HEK293 (cell line): Measurements from ENCODE around the gene NCOA7.

Source experiments
- CTCF ChIA-PET: fragments of 350-600 bp; formaldehyde crosslinking; extraction: SDS; loops from one replicate; lab custom pipeline; 2021; ENCODE audit warnings: antibody characterized with exemption; lab: Yijun Ruan, JAX
- POLR2A ChIA-PET: fragments of 300-600 bp; formaldehyde crosslinking; extraction: SDS; loops from one replicate; lab custom pipeline; 2020; ENCODE audit warnings: antibody characterized with exemption, inconsistent platforms; lab: Yijun Ruan, JAX
- H3K27ac ChIP-seq: fragments of 200-500 bp; sonication (Bioruptor generic); 2 replicates; pipeline ENCODE4 v1.5.1; 2014; ENCODE audit warnings: low read depth, low read length, control low read depth, inconsistent platforms; ENCODE audit errors: extremely low read depth
- H3K36me3 ChIP-seq, 2 experiments: fragments of 200-500 bp in 1 of 2; sonication (Bioruptor generic) in 1 of 2; 1 replicate in 1 of 2; 2 replicates in 1 of 2; pipeline ENCODE4 v1.5.1; 2014 to 2017; ENCODE audit warnings: inconsistent platforms in 2 of 2, low read length in 2 of 2; ENCODE audit not compliant: control insufficient read depth in 2 of 2, insufficient read depth in 1 of 2
- H3K4me1 ChIP-seq: fragments of 200-500 bp; sonication (Bioruptor generic); 2 replicates; pipeline ENCODE4 v1.5.1; 2014; ENCODE audit warnings: mild to moderate bottlenecking, low read length, inconsistent platforms; ENCODE audit not compliant: control insufficient read depth, insufficient read depth
- H3K4me3 ChIP-seq: 2 replicates; pipeline ENCODE4 v1.5.1; 2011; ENCODE audit warnings: low read depth, mild to moderate bottlenecking, control low read depth, low read length, moderate library complexity
- H3K9me3 ChIP-seq: fragments of 200-500 bp; sonication (Bioruptor generic); 2 replicates; pipeline ENCODE4 v1.5.1; 2014; ENCODE audit warnings: low read depth, low read length, inconsistent platforms; ENCODE audit not compliant: control insufficient read depth, insufficient read depth
- BCL11B ChIP-seq: fragments of 450-650 bp; formaldehyde crosslinking; IDR thresholded peaks from 2 replicates; pipeline ENCODE4 v1.5.1; 2016; ENCODE audit warnings: low read depth, missing biosample characterization, missing genetic modification characterization
- FEZF1 ChIP-seq: fragments of 450-650 bp; formaldehyde crosslinking; IDR thresholded peaks from 2 replicates; pipeline ENCODE4 v1.5.1; 2016; ENCODE audit warnings: missing biosample characterization, missing genetic modification characterization
- GFI1B ChIP-seq: fragments of 450-650 bp; formaldehyde crosslinking; IDR thresholded peaks from 2 replicates; pipeline ENCODE4 v1.5.1; 2016; ENCODE audit warnings: missing biosample characterization, missing genetic modification characterization
- PRDM1 ChIP-seq: fragments of 450-650 bp; formaldehyde crosslinking; IDR thresholded peaks from 2 replicates; pipeline ENCODE4; 2016; ENCODE audit warnings: missing biosample characterization, missing genetic modification characterization
- SCRT1 ChIP-seq: fragments of 450-650 bp; formaldehyde crosslinking; IDR thresholded peaks from 2 replicates; pipeline ENCODE4 v1.5.1; 2016; ENCODE audit warnings: missing biosample characterization, missing genetic modification characterization, borderline replicate concordance
- SETDB1 ChIP-seq: IDR thresholded peaks from one replicate; pipeline ENCODE4 v1.6.1; 2017; ENCODE audit warnings: mild to moderate bottlenecking, low read length, moderate library complexity, mixed read lengths; ENCODE audit not compliant: insufficient read length
- WT1 ChIP-seq: fragments of 450-650 bp; formaldehyde crosslinking; IDR thresholded peaks from 2 replicates; pipeline ENCODE4 v1.5.1; 2016; ENCODE audit warnings: missing biosample characterization, missing genetic modification characterization
- ZBTB17 ChIP-seq: fragments of 450-650 bp; formaldehyde crosslinking; IDR thresholded peaks from 2 replicates; pipeline ENCODE4 v1.5.1; 2016; ENCODE audit warnings: missing biosample characterization, missing genetic modification characterization
- ZIC2 ChIP-seq: fragments of 450-650 bp; formaldehyde crosslinking; IDR thresholded peaks from 2 replicates; pipeline ENCODE4 v1.5.1; 2016; ENCODE audit warnings: missing biosample characterization, missing genetic modification characterization
- ZNF132 ChIP-seq: fragments of 450-650 bp; formaldehyde crosslinking; IDR thresholded peaks from 2 replicates; pipeline ENCODE4 v1.5.1; 2017; ENCODE audit warnings: missing biosample characterization, missing genetic modification characterization, borderline replicate concordance
- ZNF16 ChIP-seq: fragments of 450-650 bp; formaldehyde crosslinking; IDR thresholded peaks from 2 replicates; pipeline ENCODE4 v1.5.1; 2016; ENCODE audit warnings: low read depth, missing biosample characterization, missing genetic modification characterization
- ZNF2 ChIP-seq: fragments of 450-650 bp; formaldehyde crosslinking; IDR thresholded peaks from 2 replicates; pipeline ENCODE4 v1.5.1; 2016; ENCODE audit warnings: missing biosample characterization, missing genetic modification characterization
- ZNF221 ChIP-seq: fragments of 450-650 bp; formaldehyde crosslinking; IDR thresholded peaks from 2 replicates; pipeline ENCODE4 v1.5.1; 2017; ENCODE audit warnings: missing biosample characterization, missing genetic modification characterization, borderline replicate concordance
- ZNF274 ChIP-seq, 2 experiments: fragments of 200-500 bp in 1 of 2; fragments of 450-650 bp in 1 of 2; sonication (Bioruptor generic) in 1 of 2; formaldehyde crosslinking in 1 of 2; IDR thresholded peaks; 2 replicates each; pipeline versions ENCODE4 v1.5.1 to v1.6.1; 2014 to 2016; ENCODE audit warnings: borderline replicate concordance in 1 of 2, inconsistent platforms in 1 of 2, low read length in 1 of 2, missing biosample characterization in 1 of 2, missing genetic modification characterization in 1 of 2
- ZNF292 ChIP-seq: fragments of 450-650 bp; formaldehyde crosslinking; IDR thresholded peaks from 2 replicates; pipeline ENCODE4 v1.5.1; 2016; ENCODE audit warnings: low read depth, missing biosample characterization, missing genetic modification characterization, borderline replicate concordance
- ZNF335 ChIP-seq: fragments of 450-650 bp; formaldehyde crosslinking; conservative IDR thresholded peaks from 2 replicates; pipeline ENCODE4 v1.5.1; 2016; ENCODE audit warnings: missing biosample characterization, missing genetic modification characterization
- ZNF391 ChIP-seq: fragments of 450-650 bp; formaldehyde crosslinking; IDR thresholded peaks from 2 replicates; pipeline ENCODE4 v1.5.1; 2016; ENCODE audit warnings: low read depth, missing biosample characterization, missing genetic modification characterization, borderline replicate concordance
- ZNF623 ChIP-seq: fragments of 450-650 bp; formaldehyde crosslinking; IDR thresholded peaks from 2 replicates; pipeline ENCODE4 v1.5.1; 2016; ENCODE audit warnings: missing biosample characterization, missing genetic modification characterization
- ZSCAN16 ChIP-seq: fragments of 450-650 bp; formaldehyde crosslinking; IDR thresholded peaks from 2 replicates; pipeline ENCODE4 v1.5.1; 2016; ENCODE audit warnings: missing biosample characterization, missing genetic modification characterization
- TF ChIP-seq, protein P1 (sequence below): fragments of 450-650 bp; formaldehyde crosslinking; IDR thresholded peaks from 2 replicates; pipeline ENCODE4 v1.5.1; 2016; ENCODE audit warnings: missing biosample characterization, missing genetic modification characterization
- TF ChIP-seq, protein P2 (sequence below): fragments of 450-650 bp; formaldehyde crosslinking; IDR thresholded peaks from 2 replicates; pipeline ENCODE4 v1.5.1; 2017; ENCODE audit warnings: missing biosample characterization, mild to moderate bottlenecking, missing genetic modification characterization, moderate library complexity
- TF ChIP-seq, protein P3 (sequence below): fragments of 450-650 bp; formaldehyde crosslinking; IDR thresholded peaks from 2 replicates; pipeline ENCODE4 v1.5.1; 2016; ENCODE audit warnings: missing biosample characterization, missing genetic modification characterization, low read depth

The NCOA7 gene

DNA sequence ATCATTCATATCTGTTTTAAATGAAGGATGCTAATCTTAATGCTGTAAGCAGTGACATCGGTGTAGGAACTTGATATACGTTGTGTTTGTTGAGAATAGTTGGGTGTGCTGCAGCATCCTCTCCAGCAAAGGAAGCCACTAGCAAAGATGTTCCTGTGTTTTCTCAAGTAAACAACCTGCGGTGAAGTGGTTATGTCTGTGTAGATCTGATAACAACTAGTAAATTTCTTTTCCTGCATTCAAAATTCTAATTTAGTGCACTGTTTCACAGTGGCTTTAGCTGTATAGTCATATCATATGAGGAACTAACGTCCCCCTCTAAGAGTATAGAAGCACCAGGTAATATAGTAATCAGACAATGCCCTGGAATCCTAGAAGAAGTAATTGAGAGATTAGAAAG is 38.7 kb downstream of the NCOA7 start:
- TF ChIP-seq, protein P1, sequence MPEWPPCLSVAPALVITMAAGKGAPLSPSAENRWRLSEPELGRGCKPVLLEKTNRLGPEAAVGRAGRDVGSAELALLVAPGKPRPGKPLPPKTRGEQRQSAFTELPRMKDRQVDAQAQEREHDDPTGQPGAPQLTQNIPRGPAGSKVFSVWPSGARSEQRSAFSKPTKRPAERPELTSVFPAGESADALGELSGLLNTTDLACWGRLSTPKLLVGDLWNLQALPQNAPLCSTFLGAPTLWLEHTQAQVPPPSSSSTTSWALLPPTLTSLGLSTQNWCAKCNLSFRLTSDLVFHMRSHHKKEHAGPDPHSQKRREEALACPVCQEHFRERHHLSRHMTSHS (tag by site-specific recombination) = no peak
- no peak for TF ChIP-seq ZNF221 (tag by site-specific recombination)
- TF ChIP-seq, protein P2, sequence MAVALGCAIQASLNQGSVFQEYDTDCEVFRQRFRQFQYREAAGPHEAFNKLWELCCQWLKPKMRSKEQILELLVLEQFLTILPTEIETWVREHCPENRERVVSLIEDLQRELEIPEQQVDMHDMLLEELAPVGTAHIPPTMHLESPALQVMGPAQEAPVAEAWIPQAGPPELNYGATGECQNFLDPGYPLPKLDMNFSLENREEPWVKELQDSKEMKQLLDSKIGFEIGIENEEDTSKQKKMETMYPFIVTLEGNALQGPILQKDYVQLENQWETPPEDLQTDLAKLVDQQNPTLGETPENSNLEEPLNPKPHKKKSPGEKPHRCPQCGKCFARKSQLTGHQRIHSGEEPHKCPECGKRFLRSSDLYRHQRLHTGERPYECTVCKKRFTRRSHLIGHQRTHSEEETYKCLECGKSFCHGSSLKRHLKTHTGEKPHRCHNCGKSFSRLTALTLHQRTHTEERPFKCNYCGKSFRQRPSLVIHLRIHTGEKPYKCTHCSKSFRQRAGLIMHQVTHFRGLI = no peak
- no peak for TF ChIP-seq ZIC2 (tag by site-specific recombination)
- no peak for TF ChIP-seq ZNF132 (tag by site-specific recombination)
- no peak for TF ChIP-seq SCRT1 (tag by site-specific recombination)
- no peak for TF ChIP-seq SETDB1
- TF ChIP-seq ZNF16 = no peak
- no peak for TF ChIP-seq ZBTB17 (tag by site-specific recombination)
- no peak for TF ChIP-seq ZSCAN16
- no peak for TF ChIP-seq ZNF335 (tag by site-specific recombination)
- no peaks in the 10 kb centered on the region for H3K9me3 ChIP-seq
- ChIA-PET CTCF (interaction anchor here (0.8 to 2.3 kb wide), 3 partner anchors 28 to 144 kb away, joined by 3 to 8 read pairs (median 3); no protein-coding TSS in a partner anchor), POLR2A (interaction anchor here (1.3 kb wide), 1 partner anchor 39 kb away, joined by 3 read pairs; the partner anchor contains the start of gene NCOA7)
- H3K27ac ChIP-seq = no peak overlapping the region
- no peaks in the 10 kb centered on the region for H3K36me3 ChIP-seq
- peaks cover 3% of the 10 kb centered on the region; the same call in 1 of the 2 replicates for H3K4me1 ChIP-seq
- no peak overlapping the region for H3K4me3 ChIP-seq

DNA sequence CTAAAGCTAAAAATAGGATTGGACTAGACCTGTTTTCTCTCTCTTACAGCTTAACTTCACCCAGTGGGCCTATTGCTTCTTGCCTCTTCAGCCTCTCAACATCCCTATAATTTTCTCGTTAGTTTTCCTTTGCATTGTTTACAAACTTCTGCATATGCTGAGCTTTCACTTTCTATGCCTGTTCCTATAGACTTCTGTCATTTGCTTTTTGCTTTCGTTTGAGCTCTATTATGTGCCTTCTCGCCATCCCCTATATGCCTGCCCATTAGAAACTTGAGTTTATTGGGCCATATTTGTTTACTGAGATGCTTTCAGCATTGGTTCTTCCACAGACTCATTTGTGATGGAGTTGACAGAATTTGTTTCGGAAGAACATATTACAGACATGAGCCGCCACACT is 40.9 kb downstream of the NCOA7 start:
- no peaks in the 10 kb centered on the region for H3K9me3 ChIP-seq
- no peaks in the 10 kb centered on the region for H3K36me3 ChIP-seq
- H3K27ac ChIP-seq = no peak overlapping the region
- peaks cover 3% of the 10 kb centered on the region; the same call in 1 of the 2 replicates for H3K4me1 ChIP-seq
- TF ChIP-seq PRDM1 (tag by site-specific recombination) = peak; percentile 32; the same call in 1 of the 2 replicates
- TF ChIP-seq, protein P3, sequence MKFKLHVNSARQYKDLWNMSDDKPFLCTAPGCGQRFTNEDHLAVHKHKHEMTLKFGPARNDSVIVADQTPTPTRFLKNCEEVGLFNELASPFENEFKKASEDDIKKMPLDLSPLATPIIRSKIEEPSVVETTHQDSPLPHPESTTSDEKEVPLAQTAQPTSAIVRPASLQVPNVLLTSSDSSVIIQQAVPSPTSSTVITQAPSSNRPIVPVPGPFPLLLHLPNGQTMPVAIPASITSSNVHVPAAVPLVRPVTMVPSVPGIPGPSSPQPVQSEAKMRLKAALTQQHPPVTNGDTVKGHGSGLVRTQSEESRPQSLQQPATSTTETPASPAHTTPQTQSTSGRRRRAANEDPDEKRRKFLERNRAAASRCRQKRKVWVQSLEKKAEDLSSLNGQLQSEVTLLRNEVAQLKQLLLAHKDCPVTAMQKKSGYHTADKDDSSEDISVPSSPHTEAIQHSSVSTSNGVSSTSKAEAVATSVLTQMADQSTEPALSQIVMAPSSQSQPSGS (tag by site-specific recombination) = no peak
- no peak overlapping the region for H3K4me3 ChIP-seq
- CTCF ChIA-PET = interaction anchor here (1.3 to 1.4 kb wide), 3 partner anchors 8 to 142 kb away, joined by 3 to 4 read pairs (median 3); no protein-coding TSS in a partner anchor
- POLR2A ChIA-PET = no interaction called here

DNA sequence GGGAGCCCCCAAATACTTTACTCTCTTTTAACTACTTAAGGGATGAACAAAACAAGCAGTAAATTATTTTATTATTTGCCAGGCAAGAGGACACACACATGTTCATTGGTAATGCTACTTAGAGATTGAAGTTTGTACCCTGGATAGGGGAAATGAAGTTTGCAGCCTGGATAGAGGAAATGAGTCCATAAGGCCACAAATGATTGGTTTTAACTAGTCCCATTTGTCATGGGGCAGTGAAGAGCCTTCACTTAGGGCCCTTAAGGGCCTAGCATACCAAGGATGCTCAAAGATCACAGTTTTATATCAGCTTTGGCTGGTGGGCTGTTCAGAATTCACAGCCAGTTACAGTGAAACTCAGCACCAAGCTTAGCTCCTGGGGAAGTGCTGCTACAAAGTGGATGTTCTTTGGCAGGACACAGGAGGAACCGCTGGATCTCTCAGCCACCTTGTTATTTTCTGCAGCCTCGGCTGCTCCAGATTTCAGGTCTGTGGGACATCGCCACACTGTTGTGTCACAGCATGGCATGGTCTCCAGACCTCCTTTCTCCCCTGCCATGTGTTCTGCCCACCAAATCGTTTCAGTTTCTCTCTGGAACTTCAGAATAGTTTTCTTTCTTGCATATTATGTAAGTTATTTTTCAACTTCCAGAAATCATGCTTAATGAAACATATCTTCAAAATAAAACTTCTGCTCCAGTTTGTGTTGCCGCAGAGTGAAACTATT is 41.8 kb downstream of the NCOA7 start:
- TF ChIP-seq WT1 (no peak), GFI1B (tag by site-specific recombination) (no peak), ZNF292 (no peak), BCL11B (no peak), ZNF391 (no peak), ZNF2 (tag by site-specific recombination) (no peak), ZNF274 (IDR thresholded peaks at IDR 0.05; ENCODE audit: low read length) (no peak), ZNF274 (tag by site-specific recombination; IDR thresholded peaks at IDR 0.05; ENCODE audit: borderline replicate concordance) (no peak), ZNF623 (no peak), FEZF1 (tag by site-specific recombination) (no peak)
- Histone ChIP-seq H3K9me3 (no peaks in the 10 kb centered on the region), H3K36me3 (no peaks in the 10 kb centered on the region), H3K27ac (no peak overlapping the region), H3K4me3 (no peak overlapping the region), H3K4me1 (peaks cover 3% of the 10 kb centered on the region; the same call in 1 of the 2 replicates)
- ChIA-PET POLR2A (no interaction called here), CTCF (interaction anchor here (0.6 kb wide), 1 partner anchor 26 kb away, joined by 3 read pairs; no protein-coding TSS in a partner anchor)
